ENCODE data around the gene C22orf23.

C22orf23 gene

GRCh38 chr22:37893583-37893983 lies 59.8 kb downstream of the C22orf23 start:
- H3K4me3 ChIP-seq (ENCODE audit: low read depth, low read length): no peak overlapping the region
- no peak for TF ChIP-seq CTCF (IDR thresholded peaks at IDR 0.05; ENCODE audit: low read depth, low read length)
